ENCODE data around the gene DNASE2.
"Not testable (repeated sequence)": the region's sequence is repeated elsewhere in the genome, so short reads cannot be mapped to it uniquely, and the experiment has no call there.

Gene DNASE2

GRCh38 chr19:12881172-12881808 is at the start of gene DNASE2:
Gene DNASE2, minus strand, starts transcription at chr19:12881449. Its CDS starts 74 bp downstream, at chr19:12881375.
- in situ Hi-C loops (cut with MboI; ENCODE audit: low sequenced_read_pairs), result no loop called here

- in situ Hi-C loops (cut with MboI; ENCODE audit: low sequenced_read_pairs), result no loop called here
Observed at GRCh38 chr19:12930002-12930645, 48.9 kb upstream of the DNASE2 start.

GRCh38 chr19:12924621-12925310 is 43.5 kb upstream of the DNASE2 start:
- in situ Hi-C loops (cut with MboI; ENCODE audit: low sequenced_read_pairs), result no loop called here

GRCh38 chr19:12922959-12923358 is 41.7 kb upstream of the DNASE2 start:
- in situ Hi-C loops (cut with MboI; ENCODE audit: low sequenced_read_pairs), result no loop called here

- in situ Hi-C loops (cut with MboI; ENCODE audit: low sequenced_read_pairs), result no loop called here
Observed at GRCh38 chr19:12921047-12921446, 39.8 kb upstream of the DNASE2 start.

- in situ Hi-C loops (cut with MboI; ENCODE audit: low sequenced_read_pairs), result no loop called here
Observed at GRCh38 chr19:12918253-12918652, 37.0 kb upstream of the DNASE2 start.

GRCh38 chr19:12915860-12916259 is 34.6 kb upstream of the DNASE2 start:
- in situ Hi-C loops (cut with MboI; ENCODE audit: low sequenced_read_pairs), result not testable (repeated sequence)

- in situ Hi-C loops (cut with MboI; ENCODE audit: low sequenced_read_pairs), result no loop called here
Observed at GRCh38 chr19:12913851-12914690, 32.8 kb upstream of the DNASE2 start.

GRCh38 chr19:12913011-12913561 is 31.8 kb upstream of the DNASE2 start:
- in situ Hi-C loops (cut with MboI; ENCODE audit: low sequenced_read_pairs), result no loop called here

- in situ Hi-C loops (cut with MboI; ENCODE audit: low sequenced_read_pairs), result no loop called here
Observed at GRCh38 chr19:12912571-12912970, 31.3 kb upstream of the DNASE2 start.

- in situ Hi-C loops (cut with MboI; ENCODE audit: low sequenced_read_pairs), result no loop called here
Observed at GRCh38 chr19:12907166-12907565, 25.9 kb upstream of the DNASE2 start.

- in situ Hi-C loops (cut with MboI; ENCODE audit: low sequenced_read_pairs), result no loop called here
Observed at GRCh38 chr19:12899891-12900518, 18.8 kb upstream of the DNASE2 start.

- in situ Hi-C loops (cut with MboI; ENCODE audit: low sequenced_read_pairs), result no loop called here
Observed at GRCh38 chr19:12896460-12896859, 15.2 kb upstream of the DNASE2 start.

GRCh38 chr19:12893582-12893981 is 12.3 kb upstream of the DNASE2 start:
- in situ Hi-C loops (cut with MboI; ENCODE audit: low sequenced_read_pairs), result no loop called here

GRCh38 chr19:12891553-12892021 is 10.3 kb upstream of the DNASE2 start:
- in situ Hi-C loops (cut with MboI; ENCODE audit: low sequenced_read_pairs), result no loop called here

GRCh38 chr19:12890787-12891552 is 9.7 kb upstream of the DNASE2 start, which contains the start of gene GCDH:
Gene GCDH, plus strand, starts transcription at chr19:12891160. Its CDS starts 145 bp downstream, at chr19:12891305.
- in situ Hi-C loops (cut with MboI; ENCODE audit: low sequenced_read_pairs), result no loop called here

GRCh38 chr19:12890299-12890786 is 9.1 kb upstream of the DNASE2 start:
- in situ Hi-C loops (cut with MboI; ENCODE audit: low sequenced_read_pairs), result not testable (repeated sequence)

- in situ Hi-C loops (cut with MboI; ENCODE audit: low sequenced_read_pairs), result no loop called here
Observed at GRCh38 chr19:12888006-12888603, 6.9 kb upstream of the DNASE2 start.
